PC-9 (cell line): ENCODE measurements around the gene GCHFR. TPM values are rescaled to one million over a fixed set of nuclear protein-coding genes. Genes with fewer than 3 reads are reported as not detected.
A peak's percentile ranks its signal among the peaks of the same experiment; 100 is the strongest.

ENCODE experiments used
- BruUV-seq: library from RNA; stranded (reverse); fragments of 400-500 nt; replicated peaks from 2 replicates; lab custom pipeline; 2021; lab: Mats Ljungman, UMichigan
- CTCF ChIA-PET: fragments of 300-600 bp; sonication (Branson Sonifier 250); formaldehyde crosslinking; loops from one replicate; lab custom pipeline; 2022; ENCODE audit warnings: antibody characterized with exemption; lab: Charles Lee
- POLR2A ChIA-PET: fragments of 300-600 bp; sonication (Branson Sonifier 250); formaldehyde crosslinking; loops from one replicate; lab custom pipeline; 2022; ENCODE audit warnings: antibody characterized with exemption; ENCODE audit not compliant: unreplicated experiment; lab: Charles Lee
- DNase-seq, 2 experiments: peaks; one replicate each; pipeline versions ENCODE4 v3.0.0 to v3.0.0-alpha.2; 2015 to 2022; ENCODE audit warnings: mixed read lengths in 1 of 2
- H2AFZ ChIP-seq: fragments of 200-600 bp; sonication (generic); 2 replicates; pipeline ENCODE4 v1.8.1; 2017; ENCODE audit warnings: antibody characterized with exemption
- H3F3A ChIP-seq: fragments of 200-600 bp; sonication (generic); 2 replicates; pipeline ENCODE4 v1.8.1; 2017; ENCODE audit warnings: antibody characterized with exemption, mild to moderate bottlenecking, low read depth; ENCODE audit not compliant: insufficient read depth
- H3K27ac ChIP-seq: fragments of 200-600 bp; sonication (generic); 2 replicates; pipeline ENCODE4 v1.6.1; 2016; ENCODE audit warnings: mixed run types
- H3K27me3 ChIP-seq: fragments of 200-600 bp; sonication (generic); 2 replicates; pipeline ENCODE4 v1.6.1; 2016; ENCODE audit warnings: low read depth, mixed run types; ENCODE audit not compliant: insufficient read depth
- H3K36me3 ChIP-seq: fragments of 200-600 bp; sonication (generic); 2 replicates; pipeline ENCODE4 v1.6.1; 2016; ENCODE audit warnings: low read depth, mixed run types
- H3K4me1 ChIP-seq: fragments of 200-600 bp; sonication (generic); replicated peaks from 2 replicates; pipeline ENCODE4 v1.6.1; 2016; ENCODE audit warnings: mixed run types; ENCODE audit not compliant: insufficient read depth
- H3K4me2 ChIP-seq: fragments of 200-600 bp; sonication (generic); 2 replicates; pipeline ENCODE4 v1.6.1; 2017; ENCODE audit warnings: mixed run types
- H3K4me3 ChIP-seq: fragments of 200-600 bp; sonication (generic); 2 replicates; pipeline ENCODE4 v1.6.1; 2016; ENCODE audit warnings: mixed run types
- H3K79me2 ChIP-seq: fragments of 200-600 bp; sonication (generic); 2 replicates; pipeline ENCODE4 v1.6.1; 2017; ENCODE audit warnings: low read depth, mixed run types
- H3K9me2 ChIP-seq: fragments of 200-600 bp; sonication (generic); 2 replicates; pipeline ENCODE4 v1.8.1; 2017; ENCODE audit warnings: mild to moderate bottlenecking; ENCODE audit not compliant: insufficient read depth
- H3K9me3 ChIP-seq: fragments of 200-600 bp; sonication (generic); 2 replicates; pipeline ENCODE4 v1.8.1; 2016; ENCODE audit warnings: low read depth; ENCODE audit not compliant: insufficient read depth
- H4K20me1 ChIP-seq: fragments of 200-600 bp; sonication (generic); 2 replicates; pipeline ENCODE4 v1.8.1; 2017; ENCODE audit not compliant: insufficient read depth
- CTCF ChIP-seq: fragments of 200-600 bp; sonication (generic); conservative IDR thresholded peaks from 2 replicates; pipeline ENCODE4 v1.6.1; 2017; ENCODE audit warnings: mixed run types, antibody characterized with exemption, mild to moderate bottlenecking, moderate library complexity
- EZH2 ChIP-seq: fragments of 200-600 bp; sonication (generic); IDR thresholded peaks from 2 replicates; pipeline ENCODE4 v1.8.0; 2017; ENCODE audit warnings: antibody characterized with exemption, low read depth
- intact Hi-C: fragments of 100-400 bp; cut with micrococcal nuclease; formaldehyde crosslinking; loops from one replicate; pipeline ENCODE4 v1.10.0; 2022; ENCODE audit not compliant: unreplicated experiment
- total RNA-seq: library from RNA; stranded (reverse); gene quantifications from 2 replicates; pipeline ENCODE4 v1.2.3, GENCODE V29; 2021

GCHFR gene
- total RNA-seq, 1 experiment from 2014 or later = 1.5 TPM

- ChIA-PET POLR2A (interaction anchor here (0.7 kb wide), 1 partner anchor 36 kb away, joined by 5 read pairs; no protein-coding TSS in a partner anchor), CTCF (no interaction called here)
- H3K27me3 ChIP-seq = no peaks in the 10 kb centered on the region
- peaks cover 10% of the 10 kb centered on the region for H3K79me2 ChIP-seq
- no peaks in the 10 kb centered on the region; the same call in 1 of the 2 replicates for H3K36me3 ChIP-seq
- peaks cover 4% of the 10 kb centered on the region; the same call in 1 of the 2 replicates for H3F3A ChIP-seq
- no peak for DNase-seq
- BruUV-seq = no TSS peak
- H3K27ac ChIP-seq = no peak overlapping the region
- no peak overlapping the region for H2AFZ ChIP-seq
- no peaks in the 10 kb centered on the region for H3K9me2 ChIP-seq
- no peak overlapping the region for H3K4me3 ChIP-seq
- TF ChIP-seq EZH2 (no peak), CTCF (no peak)
- H3K4me2 ChIP-seq = no peak overlapping the region
- peaks cover 3% of the 10 kb centered on the region; the same call in 1 of the 2 replicates for H3K4me1 ChIP-seq
- no peaks in the 10 kb centered on the region for H3K9me3 ChIP-seq
- intact Hi-C loops = no loop called here
- no peaks in the 10 kb centered on the region for H4K20me1 ChIP-seq
These were observed 39.2 kb downstream of the GCHFR start for GRCh38 chr15:40803076-40803475.

DNA sequence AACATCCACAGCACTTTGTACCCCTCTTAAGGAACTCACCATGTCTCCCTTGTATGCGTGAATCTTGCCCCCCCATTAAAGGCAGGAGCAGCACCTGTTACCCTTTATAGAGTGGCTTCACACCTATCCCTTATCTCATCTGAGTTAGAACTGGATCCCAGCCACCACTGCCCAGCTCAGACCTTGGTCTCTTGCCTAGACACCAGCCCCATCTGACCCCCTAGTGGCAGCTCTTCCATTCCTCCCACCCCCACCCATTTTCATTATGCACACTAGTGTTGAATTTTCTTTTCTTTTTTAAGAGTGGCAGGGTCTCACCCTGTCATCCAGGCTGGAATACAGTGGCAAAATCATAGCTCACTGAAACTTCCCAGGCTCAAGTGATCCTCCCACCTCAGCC lies 39.8 kb downstream of the GCHFR start:
- H3K27me3 ChIP-seq = no peaks in the 10 kb centered on the region
- H3K27ac ChIP-seq = no peak overlapping the region
- TF ChIP-seq EZH2 (no peak), CTCF (no peak)
- no peaks in the 10 kb centered on the region for H3K9me2 ChIP-seq
- H4K20me1 ChIP-seq = no peaks in the 10 kb centered on the region
- H3K36me3 ChIP-seq = no peaks in the 10 kb centered on the region
- intact Hi-C loops = no loop called here
- no peak for DNase-seq
- POLR2A ChIA-PET = interaction anchor here (0.7 kb wide), 1 partner anchor 37 kb away, joined by 5 read pairs; no protein-coding TSS in a partner anchor
- H3K79me2 ChIP-seq = peaks cover 17% of the 10 kb centered on the region
- no peaks in the 10 kb centered on the region for H3K9me3 ChIP-seq
- no peak overlapping the region for H3K4me3 ChIP-seq
- CTCF ChIA-PET = no interaction called here
- BruUV-seq = no TSS peak
- H3F3A ChIP-seq = peaks cover 4% of the 10 kb centered on the region; the same call in 1 of the 2 replicates
- no peak overlapping the region for H3K4me2 ChIP-seq
- H3K4me1 ChIP-seq = peaks cover 9% of the 10 kb centered on the region; the same call in 1 of the 2 replicates
- no peak overlapping the region for H2AFZ ChIP-seq

DNA sequence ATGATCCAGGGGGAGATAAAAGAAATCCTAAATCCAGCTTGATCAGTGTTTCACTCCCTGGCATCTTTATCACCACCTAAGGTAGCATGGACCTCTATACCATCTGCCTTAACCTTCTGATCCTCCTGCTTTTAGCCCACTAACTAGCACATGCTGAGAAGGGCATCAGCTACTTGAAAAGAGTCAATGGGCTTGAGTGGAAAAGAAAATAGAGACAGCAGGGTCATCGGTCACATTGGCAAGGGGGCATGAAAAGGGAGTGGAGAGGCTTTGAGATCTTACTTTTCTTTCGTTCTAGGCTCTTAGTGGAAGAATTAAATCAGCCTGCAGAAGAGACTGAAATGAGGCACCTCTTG lies 42.8 kb downstream of the GCHFR start:
- Histone ChIP-seq H3K27ac (peak overlapping the region; percentile 72), H3K9me3 (no peaks in the 10 kb centered on the region), H3K4me2 (peak overlapping the region; percentile 100), H3K27me3 (no peaks in the 10 kb centered on the region), H2AFZ (peak overlapping the region; percentile 100), H4K20me1 (no peaks in the 10 kb centered on the region), H3K4me3 (peak overlapping the region; percentile 99), H3K79me2 (peaks cover 19% of the 10 kb centered on the region), H3K36me3 (no peaks in the 10 kb centered on the region), H3K9me2 (no peaks in the 10 kb centered on the region), H3F3A (peaks cover 4% of the 10 kb centered on the region; the same call in 1 of the 2 replicates), H3K4me1 (peaks cover 9% of the 10 kb centered on the region; the same call in 1 of the 2 replicates)
- TSS peak; percentile 46 for BruUV-seq
- no peak for DNase-seq
- no peak for TF ChIP-seq EZH2
- TF ChIP-seq CTCF = no peak
- ChIA-PET CTCF (interaction anchor here (0.6 kb wide), 1 partner anchor 51 kb away, joined by 8 read pairs; no protein-coding TSS in a partner anchor), POLR2A (interaction anchor here (0.5 to 0.9 kb wide), 5 partner anchors 10 to 1316 kb away, joined by 4 to 11 read pairs (median 5); no protein-coding TSS in a partner anchor)
- intact Hi-C loops = loop anchor here (1.0 to 2.0 kb wide), 4 partner anchors 13 to 37 kb away; partner anchors contain the start of gene C15orf62
